GM15510 (cell line): ENCODE measurements around the gene KRTAP3-3.
"Not testable (repeated sequence)": the region's sequence is repeated elsewhere in the genome, so short reads cannot be mapped to it uniquely, and the experiment has no call there.

Experiments used
- POLR2A ChIP-seq: IDR thresholded peaks from 3 replicates; pipeline ENCODE4 v1.6.1; 2011; ENCODE audit warnings: borderline replicate concordance; ENCODE audit not compliant: insufficient read length; ENCODE audit errors: extremely low read depth

KRTAP3-3 gene

DNA sequence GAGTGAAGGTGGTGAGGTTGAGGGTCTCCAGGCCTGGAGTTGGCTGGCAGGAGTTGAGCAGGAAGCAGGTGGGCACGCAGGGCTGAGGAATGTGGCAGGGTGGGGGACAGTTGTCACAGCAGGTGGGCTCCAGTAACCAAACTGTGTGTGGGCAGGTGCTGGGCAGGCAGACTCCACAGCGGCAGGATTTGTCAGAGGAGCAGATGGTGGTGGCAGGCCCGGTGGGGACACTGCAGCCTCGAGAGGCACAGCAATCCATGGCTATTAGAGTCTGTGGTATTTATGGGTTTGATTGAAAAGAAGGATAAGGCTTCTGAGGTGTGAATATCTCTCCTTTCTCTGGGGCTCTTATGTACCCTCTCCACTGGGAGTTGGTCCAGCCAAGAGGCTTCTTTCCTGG is at the start of gene KRTAP3-3:
Gene KRTAP3-3 (minus strand): TSS at position 326 of the 400 bp plus-strand sequence. CDS start 67 bp downstream, at position 259.
- TF ChIP-seq POLR2A = no peak

DNA sequence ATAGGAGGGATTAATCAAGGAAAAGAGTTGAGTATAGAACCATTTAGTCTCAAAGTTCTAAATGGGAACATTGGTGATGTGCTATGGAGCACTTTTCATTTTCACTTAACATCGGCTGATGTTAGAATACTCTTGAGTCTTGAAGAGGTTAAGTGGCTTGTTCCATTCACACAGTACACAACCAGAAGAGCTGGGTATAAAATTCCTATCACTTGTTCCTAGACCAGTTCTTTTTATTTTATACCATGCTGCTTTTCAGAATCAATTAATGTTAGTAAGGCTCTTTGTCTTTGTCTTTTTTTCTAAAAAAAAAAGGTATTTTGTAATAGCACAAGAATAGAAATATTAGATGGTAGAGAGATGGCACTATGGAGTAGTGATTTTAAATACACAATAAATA is 49.0 kb upstream of the KRTAP3-3 start:
- TF ChIP-seq POLR2A = no peak

DNA sequence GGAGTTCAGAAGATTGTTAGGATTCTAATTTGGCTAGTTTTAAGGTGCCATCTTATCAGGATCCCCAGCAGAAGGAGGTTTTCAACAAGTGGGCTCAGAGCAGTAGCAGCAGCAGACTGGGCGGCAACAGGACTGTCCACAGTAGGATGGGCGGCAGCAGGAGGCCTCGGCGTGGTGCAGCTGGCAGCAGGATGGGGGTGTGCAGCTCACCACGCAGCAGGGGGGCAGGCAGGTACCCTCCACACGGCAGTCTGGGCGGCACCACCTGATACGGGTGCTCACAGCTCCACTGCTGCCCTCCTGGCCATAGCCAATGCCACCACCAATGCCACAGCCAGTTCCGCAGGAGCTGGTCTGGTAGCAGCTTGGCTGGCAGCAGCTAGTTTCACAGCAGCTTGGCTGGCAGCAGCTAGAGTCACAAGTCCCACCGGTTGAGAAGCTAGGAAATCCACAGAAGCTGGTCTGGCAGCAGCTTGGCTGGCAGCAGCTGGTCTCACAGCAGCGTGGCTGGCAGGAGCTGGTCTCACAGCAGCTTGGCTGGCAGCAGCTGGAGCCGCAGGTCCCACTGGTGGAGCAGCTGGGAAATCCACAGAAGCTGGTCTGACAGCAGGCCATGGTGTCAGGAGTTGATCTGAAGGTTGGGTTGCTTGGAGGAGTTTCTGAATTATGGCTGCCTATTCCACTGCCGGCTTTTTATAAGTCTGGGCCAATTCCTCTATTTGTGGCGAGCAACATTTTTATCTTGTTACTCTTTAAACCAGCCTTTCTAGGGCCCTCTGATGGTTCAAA is 47.0 kb upstream of the KRTAP3-3 start, which contains the start of gene KRTAP1-1:
Gene KRTAP1-1 (minus strand): TSS at position 668 of the 789 bp plus-strand sequence. CDS start 53 bp downstream, at position 615.
- not testable (repeated sequence) for TF ChIP-seq POLR2A

DNA sequence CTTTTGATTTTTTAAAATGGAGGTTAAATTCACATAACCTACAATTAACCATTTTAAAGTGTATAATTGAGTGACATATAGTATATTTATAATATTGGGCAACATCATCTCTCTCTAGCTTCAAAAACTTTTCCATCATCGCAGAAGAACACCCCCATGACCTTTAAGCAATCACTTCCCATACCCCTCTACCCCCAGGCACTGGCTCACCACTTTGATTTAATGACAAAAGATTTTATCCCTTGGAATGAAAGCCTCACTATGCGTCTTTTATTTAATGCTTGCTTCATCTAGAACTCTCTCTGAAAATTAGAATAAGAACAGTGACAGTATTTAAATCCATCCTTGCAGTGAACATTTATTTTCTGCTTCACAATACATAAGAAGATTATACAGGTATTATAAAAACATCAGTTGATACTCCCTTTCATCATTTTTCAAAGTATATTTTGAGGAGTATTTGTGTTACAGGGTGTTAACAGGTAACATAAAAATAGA is 43.9 kb upstream of the KRTAP3-3 start:
- TF ChIP-seq POLR2A = no peak

DNA sequence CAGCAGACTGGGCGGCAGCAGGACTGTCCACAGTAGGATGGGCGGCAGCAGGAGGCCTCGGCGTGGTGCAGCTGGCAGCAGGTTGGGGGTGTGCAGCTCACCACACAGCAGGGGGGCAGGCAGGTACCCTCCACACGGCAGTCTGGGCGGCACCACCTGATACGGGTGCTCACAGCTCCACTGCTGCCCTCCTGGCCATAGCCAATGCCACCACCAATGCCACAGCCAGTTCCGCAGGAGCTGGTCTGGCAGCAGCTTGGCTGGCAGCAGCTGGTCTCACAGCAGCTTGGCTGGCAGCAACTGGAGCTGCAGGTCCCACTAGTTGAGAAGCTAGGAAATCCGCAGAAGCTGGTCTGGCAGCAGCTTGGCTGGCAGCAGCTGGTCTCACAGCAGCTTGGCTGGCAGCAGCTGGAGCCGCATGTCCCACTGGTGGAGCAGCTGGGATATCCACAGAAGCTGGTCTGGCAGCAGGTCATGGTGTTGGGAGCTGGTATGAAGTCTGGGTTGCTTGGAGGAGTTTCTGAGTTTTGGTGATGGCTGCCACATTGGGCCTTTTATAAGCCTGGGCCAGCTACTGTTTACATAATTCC is 40.5 kb upstream of the KRTAP3-3 start, which contains the start of gene KRTAP1-3:
Gene KRTAP1-3 (minus strand): TSS at position 529 of the 590 bp plus-strand sequence. CDS start 53 bp downstream, at position 476.
- not testable (repeated sequence) for TF ChIP-seq POLR2A

DNA sequence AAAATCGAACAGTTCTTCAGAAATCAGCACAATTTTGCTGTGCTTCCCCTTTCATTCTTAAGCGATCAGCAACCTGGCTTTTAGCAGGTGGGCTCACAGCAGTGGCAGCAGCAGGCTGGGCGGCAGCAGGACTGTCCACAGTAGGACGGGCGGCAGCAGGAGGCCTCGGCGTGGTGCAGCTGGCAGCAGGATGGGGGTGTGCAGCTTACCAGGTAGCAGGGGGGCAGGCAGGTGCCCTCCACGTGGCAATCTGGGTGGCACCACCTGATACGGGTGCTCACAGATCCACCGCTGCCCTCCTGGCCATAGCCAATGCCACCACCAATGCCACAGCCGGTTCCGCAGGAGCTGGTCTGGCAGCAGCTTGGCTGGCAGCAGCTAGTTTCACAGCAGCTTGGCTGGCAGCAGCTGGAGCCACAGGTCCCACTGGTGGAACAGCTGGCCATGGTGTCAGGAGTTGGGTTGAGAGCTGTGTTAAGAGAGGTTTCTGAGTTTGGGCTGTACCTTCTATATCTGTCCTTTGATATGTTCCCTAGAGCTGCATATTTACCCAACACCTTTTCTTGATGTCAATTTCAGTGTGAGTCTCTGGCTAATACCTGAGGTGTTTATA is 35.8 kb upstream of the KRTAP3-3 start, which contains the start of gene KRTAP1-4:
Gene KRTAP1-4 (minus strand): TSS at position 563 of the 613 bp plus-strand sequence. CDS start 117 bp downstream, at position 446.
- TF ChIP-seq POLR2A = no peak

DNA sequence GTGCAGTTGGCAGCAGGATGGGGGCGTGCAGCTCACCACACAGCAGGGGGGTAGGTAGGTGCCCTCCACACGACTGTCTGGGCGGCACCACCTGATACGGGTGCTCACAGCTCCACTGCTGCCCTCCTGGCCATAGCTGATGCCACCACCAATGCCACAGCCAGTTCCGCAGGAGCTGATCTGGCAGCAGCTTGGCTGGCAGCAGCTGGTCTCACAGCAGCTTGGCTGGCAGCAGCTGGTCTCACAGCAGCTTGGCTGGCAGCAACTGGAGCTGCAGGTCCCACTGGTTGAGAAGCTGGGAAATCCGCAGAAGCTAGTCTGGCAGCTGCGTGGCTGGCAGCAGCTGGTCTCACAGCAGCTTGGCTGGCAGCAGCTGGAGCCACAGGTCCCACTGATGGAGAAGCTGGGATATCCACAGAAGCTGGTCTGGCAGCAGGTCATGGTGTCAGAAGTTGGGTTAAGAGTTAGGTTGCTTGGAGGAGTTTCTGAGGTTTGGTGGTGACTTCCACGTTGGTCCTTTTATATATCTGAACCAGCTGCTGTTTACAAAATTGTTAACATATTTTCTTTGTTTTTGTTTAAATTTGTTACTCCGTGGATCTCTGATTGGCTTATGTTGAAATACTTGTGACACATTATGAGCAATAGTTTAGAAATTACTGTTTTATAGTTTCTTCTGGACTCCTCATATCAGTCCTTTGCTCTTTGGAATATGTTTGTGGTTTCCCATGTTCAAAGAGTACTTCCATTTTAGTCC is 32.9 kb upstream of the KRTAP3-3 start, which contains the start of gene KRTAP1-5:
Gene KRTAP1-5 (minus strand): TSS at position 494 of the 757 bp plus-strand sequence. CDS start 53 bp downstream, at position 441.
- TF ChIP-seq POLR2A = no peak

DNA sequence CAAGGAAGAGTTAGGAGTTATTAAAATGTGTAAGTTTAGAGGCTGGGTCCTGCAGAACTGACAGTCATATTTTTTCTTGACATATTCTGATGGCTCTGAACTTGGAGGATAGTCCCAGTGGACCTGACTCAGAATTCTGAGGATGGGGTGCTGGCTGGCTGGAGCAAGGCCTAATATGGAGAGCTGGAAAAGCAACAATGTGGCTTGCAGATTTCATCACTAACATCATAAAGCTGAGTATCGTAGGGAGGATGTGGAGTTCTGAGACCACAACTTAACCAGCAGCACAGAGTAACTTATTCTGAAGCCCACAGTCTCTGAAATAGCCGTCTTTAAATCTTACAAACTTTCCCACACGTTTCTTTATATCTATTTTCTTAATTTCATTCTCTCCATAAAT is 30.7 kb upstream of the KRTAP3-3 start:
- TF ChIP-seq POLR2A = no peak

DNA sequence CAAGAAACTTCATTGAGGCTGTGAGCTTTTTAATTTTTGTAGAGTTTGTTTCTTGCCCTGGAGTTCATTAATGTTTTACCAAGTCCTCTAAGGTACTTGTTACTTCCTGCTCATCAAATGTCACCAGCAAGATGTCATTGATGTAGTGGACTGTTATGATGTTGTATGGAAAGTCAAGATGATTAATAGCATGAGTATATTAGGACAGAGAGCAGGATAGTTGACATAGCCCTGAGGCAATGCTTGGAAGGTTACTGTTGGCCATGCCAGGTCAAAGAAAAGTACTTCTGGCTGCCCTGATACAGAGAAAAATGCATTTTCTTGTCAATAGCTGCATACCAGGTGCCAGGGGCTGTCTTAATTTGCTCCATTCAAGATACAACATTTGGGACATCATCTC is 26.4 kb upstream of the KRTAP3-3 start:
- TF ChIP-seq POLR2A = no peak

DNA sequence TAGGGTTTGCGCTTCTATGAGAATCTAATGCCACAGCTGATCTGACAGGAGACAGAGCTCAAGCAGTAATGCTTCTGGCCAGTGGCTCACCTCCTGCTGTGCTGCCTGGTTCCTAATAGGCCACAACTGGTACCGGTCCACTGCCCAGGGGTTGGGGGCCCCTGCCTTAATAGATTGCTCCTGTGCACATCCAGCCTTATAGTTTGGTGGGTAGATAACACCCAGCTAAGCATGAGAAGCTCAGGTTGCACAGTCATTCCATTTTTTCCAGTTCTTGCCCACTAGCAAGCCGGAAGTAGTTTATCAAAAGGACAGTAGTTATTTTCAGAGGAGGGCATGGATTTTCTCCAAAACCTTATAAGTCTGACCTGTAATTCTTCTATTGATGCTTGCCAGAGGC is 25.5 kb upstream of the KRTAP3-3 start:
- no peak for TF ChIP-seq POLR2A

DNA sequence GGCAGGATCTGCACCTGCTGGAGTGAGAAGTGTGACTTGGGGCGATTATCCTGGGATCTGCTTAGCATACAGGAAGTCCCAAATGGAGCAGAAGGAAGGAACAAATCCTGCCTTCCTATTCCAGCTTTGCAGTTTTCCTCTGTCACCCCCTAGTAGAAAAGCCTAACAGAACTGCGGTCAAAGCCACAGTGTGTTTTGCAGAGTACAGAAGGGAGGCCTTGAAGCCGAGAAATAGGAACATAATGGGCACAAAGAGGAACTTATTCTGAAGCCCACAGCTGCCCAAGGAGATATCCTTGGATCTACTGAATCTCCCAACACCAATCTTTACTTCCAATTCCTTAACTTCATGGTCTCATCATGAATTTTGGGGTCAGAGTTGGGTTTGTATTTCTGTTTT is 24.6 kb upstream of the KRTAP3-3 start:
- no peak for TF ChIP-seq POLR2A

DNA sequence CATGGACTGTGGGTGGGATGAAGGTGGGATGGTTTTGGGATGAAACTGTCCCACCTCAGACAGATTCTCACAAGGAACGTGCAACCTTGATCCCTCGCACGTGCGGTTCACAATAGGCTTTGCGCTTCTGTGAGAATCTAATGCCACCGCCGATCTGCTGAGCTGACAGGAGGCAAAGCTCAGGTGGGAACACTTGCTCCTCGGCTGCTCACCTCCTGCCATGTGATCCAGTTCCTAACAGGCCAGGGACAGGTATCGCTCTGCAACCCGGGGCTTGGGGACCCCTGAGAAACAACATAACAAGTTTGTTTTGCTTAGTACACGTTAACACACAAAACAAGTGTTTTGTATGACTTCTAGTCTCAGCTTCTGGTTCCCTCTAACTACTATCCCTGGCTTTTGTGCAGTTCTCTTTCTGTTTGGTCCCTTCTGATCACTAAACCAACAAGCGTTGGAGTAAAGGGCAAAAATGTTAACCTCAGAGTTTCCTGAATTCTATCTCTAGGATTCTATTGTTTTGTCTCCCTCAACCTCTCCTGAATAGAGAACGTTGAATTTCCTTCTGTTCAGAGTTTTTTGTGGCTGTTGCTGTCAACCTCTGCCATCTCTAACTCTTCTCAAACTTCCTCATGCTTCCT is 22.7 kb upstream of the KRTAP3-3 start:
- TF ChIP-seq POLR2A = no peak

DNA sequence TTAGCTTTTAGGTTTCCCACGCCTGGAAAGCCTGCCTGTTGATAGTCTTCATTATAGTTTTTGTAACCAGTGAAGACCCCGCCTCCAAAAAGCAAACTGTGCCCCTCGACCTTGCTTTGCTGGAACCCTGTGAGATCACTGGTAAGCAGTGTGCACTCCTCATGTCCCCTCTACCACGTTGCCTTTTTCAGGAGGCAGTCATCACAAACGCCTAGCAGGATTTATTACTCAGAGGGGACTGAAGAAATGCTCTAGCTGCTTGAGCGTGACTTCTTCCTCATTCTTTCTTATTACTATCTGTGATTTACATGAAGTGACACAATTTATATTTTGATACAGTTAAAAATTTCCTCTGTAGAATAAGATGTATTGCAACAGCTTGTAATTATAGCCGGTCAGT is 21.5 kb upstream of the KRTAP3-3 start:
- no peak for TF ChIP-seq POLR2A

DNA sequence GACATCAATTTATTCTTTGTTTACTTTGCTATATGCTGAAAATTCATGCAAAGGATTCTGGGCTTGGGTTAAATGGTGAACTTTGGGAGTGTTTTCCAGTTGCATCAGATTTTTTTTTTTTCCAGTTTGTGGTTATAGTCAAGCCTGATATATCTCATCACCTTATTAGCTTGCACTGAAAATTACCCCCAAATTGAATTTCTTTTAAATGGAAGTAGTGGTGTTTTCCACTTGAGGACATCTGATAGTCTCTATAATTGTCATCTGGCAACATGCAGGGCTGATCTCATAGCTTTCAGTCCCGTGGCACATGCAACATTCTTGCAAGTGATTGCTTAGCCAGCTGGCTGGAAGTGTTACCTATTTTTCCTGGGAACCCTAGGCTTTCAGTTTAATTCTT is 19.6 kb upstream of the KRTAP3-3 start:
- TF ChIP-seq POLR2A = no peak
